Cardiac muscle cell (in vitro differentiated cells and primary cell): ENCODE results near the gene HSPA12B. TPM values are rescaled to one million over a fixed set of nuclear protein-coding genes. Genes with fewer than 3 reads are reported as not detected.
A peak's percentile ranks its signal among the peaks of the same experiment; 100 is the strongest.

Experiments used
- DNase-seq, 2 donors: peaks; one replicate each; pipeline versions ENCODE4 v3.0.0 to v3.0.0-alpha.2; 2010 to 2017; ENCODE audit warnings: low read depth in 1 of 2, low spot score in 1 of 2
- H3K27ac ChIP-seq: fragments of 200-600 bp; sonication (generic); 2 replicates; pipeline ENCODE4 v1.5.1; 2016
- H3K27me3 ChIP-seq: fragments of 200-600 bp; sonication (generic); 2 replicates; pipeline ENCODE4 v1.6.0; 2016; ENCODE audit warnings: control low read depth
- H3K36me3 ChIP-seq: fragments of 200-600 bp; sonication (generic); 2 replicates; pipeline ENCODE4 v1.5.1; 2016; ENCODE audit warnings: control low read depth
- H3K4me1 ChIP-seq: fragments of 200-600 bp; sonication (generic); 2 replicates; pipeline ENCODE4 v1.8.1; 2017; ENCODE audit warnings: low read depth, mild to moderate bottlenecking, mixed run types
- H3K4me3 ChIP-seq: fragments of 200-600 bp; sonication (generic); 2 replicates; pipeline ENCODE4 v1.5.1; 2016; ENCODE audit warnings: mild to moderate bottlenecking
- H3K9me3 ChIP-seq: fragments of 200-600 bp; sonication (generic); 2 replicates; pipeline ENCODE4 v1.5.1; 2017; ENCODE audit warnings: low read depth, mild to moderate bottlenecking, control low read depth
- polyA plus RNA-seq: library from polyadenylated mRNA; unstranded; fragments of >200 nt; fragmentation: Nextera tagmentation; extraction: Ambion mirVana; gene quantifications from 2 replicates; pipeline ENCODE4 v1.2.1, GENCODE V29; 2016
- total RNA-seq: library from RNA; depleted of rRNA; stranded (reverse); fragments of >200 nt; gene quantifications from 2 replicates; pipeline ENCODE4 v1.2.3, GENCODE V29; 2016
- TF ChIP-seq, protein P1 (sequence below): IDR thresholded peaks from 2 replicates; pipeline ENCODE4 v1.5.1; 2012; ENCODE audit warnings: low read depth, mild to moderate bottlenecking, low read length

The HSPA12B gene
- total and polyA plus RNA-seq, 2 experiments from 2014 or later, result 0.92 TPM; not detected in 1

DNA sequence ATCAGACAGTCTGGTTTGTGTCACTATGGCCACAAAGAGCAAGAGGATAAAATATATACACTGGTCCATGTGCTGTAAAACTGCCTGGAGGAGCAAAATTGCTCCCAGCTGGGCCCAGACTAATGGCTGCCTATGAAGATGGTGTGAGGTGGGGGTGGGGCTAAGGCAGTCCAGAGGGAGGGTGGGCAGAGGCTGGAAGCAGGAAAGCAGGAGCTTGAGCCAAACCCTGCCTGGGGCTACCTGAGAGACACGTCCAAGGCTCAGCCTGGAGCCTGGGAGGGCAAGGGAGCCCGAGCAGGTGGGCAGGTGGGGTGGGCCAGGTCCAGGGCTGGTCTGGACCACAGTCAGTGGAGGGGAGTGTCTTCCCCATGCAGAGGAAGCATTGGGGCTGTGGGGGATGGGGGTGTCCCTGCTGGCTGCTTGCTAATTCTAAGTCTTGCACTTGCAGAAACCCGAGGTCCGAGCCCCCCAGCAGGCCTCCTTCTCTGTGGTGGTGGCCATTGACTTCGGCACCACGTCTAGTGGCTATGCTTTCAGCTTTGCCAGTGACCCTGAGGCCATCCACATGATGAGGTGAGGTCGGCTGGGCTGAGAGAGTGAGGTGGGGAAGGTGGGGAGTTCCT, 9.5 kb downstream of the HSPA12B start:
- no peaks in the 10 kb centered on the region for H3K4me1 ChIP-seq
- H3K9me3 ChIP-seq, result no peaks in the 10 kb centered on the region
- DNase-seq, result no peak
- no peaks in the 10 kb centered on the region for H3K36me3 ChIP-seq
- TF ChIP-seq, protein P1, sequence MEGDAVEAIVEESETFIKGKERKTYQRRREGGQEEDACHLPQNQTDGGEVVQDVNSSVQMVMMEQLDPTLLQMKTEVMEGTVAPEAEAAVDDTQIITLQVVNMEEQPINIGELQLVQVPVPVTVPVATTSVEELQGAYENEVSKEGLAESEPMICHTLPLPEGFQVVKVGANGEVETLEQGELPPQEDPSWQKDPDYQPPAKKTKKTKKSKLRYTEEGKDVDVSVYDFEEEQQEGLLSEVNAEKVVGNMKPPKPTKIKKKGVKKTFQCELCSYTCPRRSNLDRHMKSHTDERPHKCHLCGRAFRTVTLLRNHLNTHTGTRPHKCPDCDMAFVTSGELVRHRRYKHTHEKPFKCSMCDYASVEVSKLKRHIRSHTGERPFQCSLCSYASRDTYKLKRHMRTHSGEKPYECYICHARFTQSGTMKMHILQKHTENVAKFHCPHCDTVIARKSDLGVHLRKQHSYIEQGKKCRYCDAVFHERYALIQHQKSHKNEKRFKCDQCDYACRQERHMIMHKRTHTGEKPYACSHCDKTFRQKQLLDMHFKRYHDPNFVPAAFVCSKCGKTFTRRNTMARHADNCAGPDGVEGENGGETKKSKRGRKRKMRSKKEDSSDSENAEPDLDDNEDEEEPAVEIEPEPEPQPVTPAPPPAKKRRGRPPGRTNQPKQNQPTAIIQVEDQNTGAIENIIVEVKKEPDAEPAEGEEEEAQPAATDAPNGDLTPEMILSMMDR, result no peak
- H3K27me3 ChIP-seq, result peaks cover 19% of the 10 kb centered on the region
- no peak overlapping the region for H3K4me3 ChIP-seq
- H3K27ac ChIP-seq, result no peak overlapping the region

DNA sequence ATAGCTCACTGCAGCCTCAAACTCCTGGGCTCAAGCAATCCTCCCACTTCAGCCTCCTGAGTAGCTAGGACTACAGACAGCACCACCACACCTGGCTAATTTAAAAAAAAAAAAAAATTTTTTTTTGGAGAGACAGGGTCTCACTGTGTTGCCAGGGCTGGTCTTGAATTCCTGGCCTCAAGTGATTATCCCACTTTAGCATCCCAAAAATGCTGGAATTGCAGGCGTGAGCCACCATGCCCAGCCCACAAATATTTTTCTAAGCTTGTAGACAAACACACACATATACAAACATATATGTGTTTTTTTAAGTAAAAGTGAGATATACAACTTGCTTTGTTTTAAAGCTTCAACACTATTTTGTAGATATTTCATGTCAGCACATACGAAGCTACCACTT, 10.8 kb downstream of the HSPA12B start:
- H3K9me3 ChIP-seq, result no peaks in the 10 kb centered on the region
- H3K36me3 ChIP-seq, result no peaks in the 10 kb centered on the region
- peaks cover 25% of the 10 kb centered on the region for H3K27me3 ChIP-seq
- no peaks in the 10 kb centered on the region for H3K4me1 ChIP-seq
- H3K4me3 ChIP-seq, result no peak overlapping the region
- TF ChIP-seq, protein P1, result no peak
- no peak overlapping the region for H3K27ac ChIP-seq
- no peak for DNase-seq

DNA sequence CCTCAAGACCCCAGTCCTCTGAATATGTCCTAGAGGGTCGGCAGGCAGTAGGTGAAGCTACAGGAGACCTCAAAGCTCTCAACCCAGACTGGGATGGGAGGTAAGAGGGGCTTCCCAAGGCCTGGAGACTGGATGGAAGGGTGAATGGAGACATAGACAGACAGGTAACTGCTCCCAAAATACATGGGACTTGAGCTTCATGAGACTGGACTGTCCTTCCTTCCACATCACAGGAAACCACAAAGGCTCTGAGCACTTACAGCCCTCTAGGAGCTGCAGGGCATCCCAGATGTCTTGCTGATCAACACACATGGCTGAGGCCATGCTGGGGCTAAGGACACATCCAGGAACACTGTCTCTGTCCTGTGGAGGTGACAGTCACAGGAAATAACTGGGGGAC, 11.6 kb downstream of the HSPA12B start:
- TF ChIP-seq, protein P1, result no peak
- no peaks in the 10 kb centered on the region for H3K4me1 ChIP-seq
- no peaks in the 10 kb centered on the region for H3K36me3 ChIP-seq
- no peak overlapping the region for H3K27ac ChIP-seq
- peaks cover 33% of the 10 kb centered on the region for H3K27me3 ChIP-seq
- DNase-seq, result no peak
- no peak overlapping the region for H3K4me3 ChIP-seq
- no peaks in the 10 kb centered on the region for H3K9me3 ChIP-seq

DNA sequence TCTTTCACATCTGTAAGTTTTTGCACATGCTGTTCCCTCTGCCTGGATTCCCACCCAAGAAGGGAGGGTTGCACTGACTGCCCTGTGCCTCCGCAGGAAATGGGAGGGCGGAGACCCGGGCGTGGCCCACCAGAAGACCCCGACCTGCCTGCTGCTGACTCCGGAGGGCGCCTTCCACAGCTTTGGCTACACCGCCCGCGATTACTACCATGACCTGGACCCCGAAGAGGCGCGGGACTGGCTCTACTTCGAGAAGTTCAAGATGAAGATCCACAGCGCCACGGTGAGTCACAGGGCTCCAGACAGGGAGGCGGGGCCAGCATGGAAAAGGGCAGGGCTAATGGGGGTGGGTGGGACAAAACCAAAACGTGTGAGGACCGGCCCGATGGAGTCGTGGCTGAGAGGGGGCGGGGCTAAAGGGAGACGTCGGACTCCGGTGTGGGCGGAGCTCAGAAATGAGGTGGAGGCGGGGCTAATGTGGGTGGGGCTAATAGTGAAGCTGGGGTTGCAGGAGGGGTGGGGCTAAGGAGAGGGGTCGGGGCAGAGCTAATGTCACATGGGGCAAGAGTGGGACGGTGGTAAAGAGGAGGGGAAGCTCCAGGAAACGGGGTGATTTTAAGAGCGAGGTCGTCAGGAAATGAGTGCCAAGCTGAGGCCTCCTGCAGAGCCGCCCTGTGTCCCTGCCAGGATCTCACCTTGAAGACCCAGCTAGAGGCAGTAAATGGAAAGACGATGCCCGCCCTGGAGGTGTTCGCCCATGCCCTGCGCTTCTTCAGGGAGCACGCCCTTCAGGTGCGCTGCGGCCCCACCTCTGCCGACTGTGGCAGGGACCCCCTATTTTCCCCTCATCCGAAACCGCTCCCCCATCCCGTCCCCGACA, 12.6 kb downstream of the HSPA12B start:
- Histone ChIP-seq H3K36me3 (no peaks in the 10 kb centered on the region), H3K27me3 (peaks cover 43% of the 10 kb centered on the region), H3K4me3 (peak overlapping the region; percentile 25), H3K4me1 (no peaks in the 10 kb centered on the region), H3K27ac (no peak overlapping the region), H3K9me3 (no peaks in the 10 kb centered on the region)
- DNase-seq, result peak; percentile 27 to 84
- TF ChIP-seq, protein P1, result no peak

DNA sequence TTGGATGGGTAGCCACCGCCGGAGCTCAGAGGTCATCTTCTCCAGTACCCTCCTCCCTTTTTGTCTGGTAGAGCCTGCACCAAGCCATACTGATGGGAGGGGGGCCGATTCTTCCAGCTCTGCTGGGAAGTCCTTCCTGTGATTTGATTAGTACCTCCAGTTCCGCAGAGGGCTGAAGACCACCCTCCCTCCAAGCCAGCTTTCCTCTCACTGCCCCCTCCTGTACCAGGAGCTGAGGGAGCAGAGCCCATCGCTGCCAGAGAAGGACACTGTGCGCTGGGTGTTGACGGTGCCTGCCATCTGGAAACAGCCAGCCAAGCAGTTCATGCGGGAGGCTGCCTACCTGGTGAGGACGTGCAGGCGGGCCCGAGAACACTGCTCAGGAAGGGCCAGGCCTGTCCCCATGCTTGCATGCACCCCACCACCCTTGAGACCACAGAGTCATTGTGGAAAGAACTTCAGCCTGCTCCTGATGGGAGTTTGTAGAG, 13.2 kb downstream of the HSPA12B start:
- H3K36me3 ChIP-seq, result no peaks in the 10 kb centered on the region
- H3K9me3 ChIP-seq, result no peaks in the 10 kb centered on the region
- H3K4me1 ChIP-seq, result no peaks in the 10 kb centered on the region
- no peak overlapping the region for H3K27ac ChIP-seq
- TF ChIP-seq, protein P1, result no peak
- H3K27me3 ChIP-seq, result peaks cover 50% of the 10 kb centered on the region
- no peak overlapping the region for H3K4me3 ChIP-seq
- DNase-seq, result no peak
